ENCODE results near the gene PRPF40B. TPM values are rescaled to one million over a fixed set of nuclear protein-coding genes. Genes with fewer than 3 reads are reported as not detected.

Gene PRPF40B
- total RNA-seq, 1 donor from 2014 or later, result 17.1 TPM

- no peak for ATAC-seq
- intact Hi-C loops (cut with DNase I), result no loop called here
- DNase-seq (ENCODE audit: missing footprints), result no peak
These were observed 9.0 kb downstream of the PRPF40B start for GRCh38 chr12:49632401-49632800.

GRCh38 chr12:49632986-49633702, 9.8 kb downstream of the PRPF40B start:
- intact Hi-C loops (cut with DNase I), result no loop called here
- ATAC-seq (no peak), DNase-seq (ENCODE audit: missing footprints) (no peak)

GRCh38 chr12:49633703-49634345, 10.5 kb downstream of the PRPF40B start:
- DNase-seq (ENCODE audit: missing footprints) (no peak), ATAC-seq (no peak)
- intact Hi-C loops (cut with DNase I), result no loop called here

- intact Hi-C loops (cut with DNase I), result no loop called here
- no peak for DNase-seq (ENCODE audit: missing footprints)
These were observed 11.7 kb downstream of the PRPF40B start for GRCh38 chr12:49635036-49635435.

GRCh38 chr12:49635656-49636055, 12.3 kb downstream of the PRPF40B start:
- ATAC-seq, result no peak
- intact Hi-C loops (cut with DNase I), result no loop called here

More at GRCh38 chr12:49635036-49635435, 11.7 kb downstream of the PRPF40B start:
- no peak for ATAC-seq

GRCh38 chr12:49636574-49636973, 13.2 kb downstream of the PRPF40B start:
- intact Hi-C loops (cut with DNase I), result no loop called here
- no peak for DNase-seq (ENCODE audit: missing footprints)
- no peak for ATAC-seq

More at GRCh38 chr12:49635656-49636055, 12.3 kb downstream of the PRPF40B start:
- no peak for DNase-seq (ENCODE audit: missing footprints)

GRCh38 chr12:49636979-49637755, 13.8 kb downstream of the PRPF40B start:
- DNase-seq (ENCODE audit: missing footprints), result no peak
- intact Hi-C loops (cut with DNase I), result no loop called here
- ATAC-seq, result peak; percentile 82

- DNase-seq (ENCODE audit: missing footprints) (no peak), ATAC-seq (no peak)
- intact Hi-C loops (cut with DNase I), result no loop called here
These were observed 18.5 kb downstream of the PRPF40B start for GRCh38 chr12:49641748-49642369.

- DNase-seq (ENCODE audit: missing footprints) (no peak), ATAC-seq (no peak)
- intact Hi-C loops (cut with DNase I), result no loop called here
These were observed 19.0 kb downstream of the PRPF40B start for GRCh38 chr12:49642370-49642802.

GRCh38 chr12:49643135-49643534, 19.8 kb downstream of the PRPF40B start:
- no peak for ATAC-seq
- intact Hi-C loops (cut with DNase I), result no loop called here

GRCh38 chr12:49643961-49644619, 20.7 kb downstream of the PRPF40B start:
- intact Hi-C loops (cut with DNase I), result loop anchor here (1.0 kb wide), 1 partner anchor 63 kb away; the partner anchor contains the start of gene FMNL3
- DNase-seq (ENCODE audit: missing footprints) (no peak), ATAC-seq (peak; percentile 7)

More at GRCh38 chr12:49643135-49643534, 19.8 kb downstream of the PRPF40B start:
- DNase-seq (ENCODE audit: missing footprints), result no peak

- intact Hi-C loops (cut with DNase I), result loop anchor here (1.0 kb wide), 1 partner anchor 63 kb away; the partner anchor contains the start of gene FMNL3
- ATAC-seq, result peak; percentile 81
- peak; percentile 86 for DNase-seq (ENCODE audit: missing footprints)
These were observed 21.2 kb downstream of the PRPF40B start for GRCh38 chr12:49644620-49644994.

GRCh38 chr12:49645146-49646039, 22.0 kb downstream of the PRPF40B start:
- DNase-seq (ENCODE audit: missing footprints), result no peak
- intact Hi-C loops (cut with DNase I), result no loop called here
- no peak for ATAC-seq

GRCh38 chr12:49646331-49646830, 23.0 kb downstream of the PRPF40B start:
- no peak for ATAC-seq
- no peak for DNase-seq (ENCODE audit: missing footprints)
- intact Hi-C loops (cut with DNase I), result no loop called here

- intact Hi-C loops (cut with DNase I), result no loop called here
- ATAC-seq, result no peak
- no peak for DNase-seq (ENCODE audit: missing footprints)
These were observed 23.7 kb downstream of the PRPF40B start for GRCh38 chr12:49646871-49647654.

- intact Hi-C loops (cut with DNase I), result no loop called here
- no peak for DNase-seq (ENCODE audit: missing footprints)
- no peak for ATAC-seq
These were observed 24.7 kb downstream of the PRPF40B start for GRCh38 chr12:49647827-49648711.

Measured in Right ventricle myocardium inferior (tissue), 1 donor.